ENCODE measurements around the gene BTBD9.

Gene BTBD9

DNA sequence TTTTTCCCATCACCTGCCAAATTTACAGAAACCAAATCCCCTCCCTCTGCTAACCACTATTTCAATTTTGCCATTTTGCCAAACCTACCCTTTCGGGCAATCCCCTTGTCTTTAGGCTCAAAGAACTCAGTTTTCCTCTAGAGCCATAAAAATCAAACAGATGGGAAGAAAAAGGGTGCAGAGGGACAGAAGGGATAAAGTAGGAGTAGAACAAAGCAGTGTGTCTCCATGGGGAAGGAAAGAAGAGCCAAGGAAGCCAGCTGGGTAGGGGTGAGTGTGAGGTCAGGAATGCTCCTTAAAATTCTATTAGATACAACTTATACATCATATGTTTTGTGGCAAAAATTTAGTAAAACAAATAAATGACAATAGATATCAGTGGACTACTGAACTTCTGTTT is 316.5 kb downstream of the BTBD9 start:
- DNase-seq = no peak

DNA sequence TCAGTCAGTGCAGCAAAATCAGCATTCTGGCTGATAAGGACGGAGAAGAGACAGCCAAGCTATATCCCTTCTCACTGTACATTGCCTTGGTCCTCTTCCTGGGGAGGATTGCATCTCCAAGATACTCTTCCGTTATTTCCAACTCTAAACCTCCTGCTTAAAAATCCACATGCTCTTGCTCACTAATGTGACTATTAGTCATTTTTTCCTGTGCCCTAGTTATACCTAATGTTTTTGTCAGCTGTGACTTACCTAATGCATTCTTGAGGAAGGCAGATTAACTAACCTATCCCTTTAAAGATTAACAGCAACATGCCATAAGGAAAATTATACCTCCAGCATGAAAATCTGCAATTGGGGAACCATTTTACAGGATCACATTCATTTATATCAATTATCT is 317.6 kb downstream of the BTBD9 start:
- no peak for DNase-seq

DNA sequence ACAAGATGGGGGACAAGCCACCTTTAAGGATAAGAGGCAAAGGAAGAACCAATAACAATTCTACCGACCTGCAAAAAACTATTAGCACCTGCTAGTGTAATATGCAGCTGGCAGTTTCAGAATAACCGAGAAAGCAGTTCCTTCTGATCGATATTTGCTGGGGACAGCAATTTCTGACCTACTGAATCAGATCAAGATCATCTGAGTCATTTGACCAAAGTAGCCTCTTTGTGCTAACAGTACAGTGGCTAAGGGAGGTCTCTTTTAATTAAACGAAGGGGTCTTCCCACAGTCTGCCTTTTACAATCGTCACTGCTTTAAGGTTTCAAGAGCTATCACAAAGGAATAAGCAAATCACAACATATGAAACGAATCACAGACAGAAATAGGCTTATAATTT is 318.9 kb downstream of the BTBD9 start:
- no peak for DNase-seq

DNA sequence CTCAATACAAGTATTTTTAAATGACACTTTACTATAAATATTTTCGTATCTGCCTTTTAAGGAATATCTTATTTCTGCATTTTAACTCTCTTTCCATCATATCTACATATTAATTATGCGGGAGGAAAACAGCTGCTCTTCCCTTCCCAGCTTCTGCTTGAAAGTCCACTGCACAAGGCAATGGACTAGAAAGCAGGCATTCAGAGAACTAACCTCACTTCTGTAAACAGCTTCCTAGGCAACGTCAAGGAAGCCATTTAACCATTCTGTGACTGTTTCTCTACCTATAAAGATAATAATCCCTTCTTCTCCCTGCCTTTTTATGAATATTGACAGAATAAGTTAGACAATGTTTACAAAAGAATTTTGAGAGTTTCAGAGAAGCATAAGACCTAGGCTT is 319.4 kb downstream of the BTBD9 start:
- no peak for DNase-seq

DNA sequence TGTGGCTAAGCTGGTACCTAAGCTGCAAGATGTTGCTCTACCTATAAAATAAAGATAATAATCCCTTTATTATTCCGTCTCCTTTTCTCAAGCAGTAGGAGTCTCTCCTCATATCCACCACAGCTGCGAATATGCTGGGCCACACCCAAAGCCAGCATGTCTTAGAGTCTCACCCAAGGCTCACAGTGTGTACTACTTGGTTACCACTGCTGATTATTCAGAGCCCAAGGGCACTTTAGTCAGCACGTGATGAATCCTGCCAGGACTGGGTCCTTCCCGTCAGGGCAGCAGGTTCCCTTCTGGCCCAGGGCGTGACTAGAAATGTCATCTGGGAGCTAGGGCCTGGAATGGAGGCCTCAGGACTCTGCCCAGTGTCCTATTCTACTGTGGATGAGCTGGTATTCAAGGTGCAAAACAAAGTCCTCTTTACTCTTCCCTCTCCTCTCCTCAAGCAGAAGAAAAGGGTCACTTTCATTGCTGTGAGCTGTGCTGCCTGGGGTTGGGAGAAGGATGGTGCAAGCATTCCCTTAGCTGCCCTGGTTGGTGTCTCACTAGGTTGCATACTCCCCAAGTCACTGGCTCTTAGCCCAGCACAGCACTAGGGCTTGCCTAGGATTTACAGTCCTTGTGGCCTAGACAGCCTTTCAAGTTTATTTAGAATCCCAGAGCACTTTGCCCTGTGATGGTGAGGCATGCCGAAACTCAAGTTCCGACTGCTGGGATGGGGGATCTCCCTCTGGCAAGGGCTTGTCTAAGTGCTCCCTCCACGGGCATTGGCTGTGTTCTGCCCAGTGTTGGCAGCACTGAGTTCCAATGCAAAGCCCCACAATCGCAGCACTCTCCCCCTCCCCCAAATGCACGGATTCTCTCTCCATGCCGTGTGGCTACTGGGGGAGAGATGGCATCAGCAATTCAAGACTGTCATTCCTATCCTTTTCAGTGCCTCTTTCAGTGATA is 320.2 kb downstream of the BTBD9 start:
- no peak for DNase-seq

DNA sequence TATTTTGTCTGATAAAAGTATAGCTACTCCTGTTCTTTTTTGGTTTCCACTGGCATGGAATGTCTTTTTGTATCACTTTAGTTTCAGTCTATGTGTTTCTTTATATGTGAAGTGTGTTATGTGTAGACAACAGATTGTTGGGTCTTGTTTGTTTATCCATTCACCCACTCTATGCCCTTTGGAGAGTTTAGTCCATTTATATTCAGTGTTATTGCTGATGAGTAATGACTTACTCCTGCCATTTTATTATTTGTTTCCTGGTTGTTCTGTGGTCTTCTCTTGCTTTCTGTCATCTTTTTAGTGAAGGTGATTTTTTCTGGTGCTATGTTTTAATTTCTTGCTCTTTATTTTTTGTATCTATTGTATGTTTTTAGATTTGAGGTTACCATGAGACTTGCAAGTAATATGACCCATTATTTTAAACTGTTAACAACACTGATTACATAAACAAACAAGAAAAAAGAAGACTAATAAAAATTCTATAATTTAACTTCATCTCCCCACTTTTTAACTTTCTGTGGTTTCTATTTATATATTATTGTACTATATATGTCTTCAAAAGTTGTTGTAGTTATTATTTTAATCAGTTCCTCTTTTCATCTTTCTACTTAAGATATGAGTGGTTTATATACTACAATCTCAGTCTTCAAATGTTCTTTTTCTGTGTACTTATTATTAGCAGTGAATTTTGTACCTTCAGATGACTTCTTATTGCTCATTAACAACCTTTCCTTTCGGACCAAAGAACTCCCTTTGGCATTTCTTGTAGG is 323.4 kb downstream of the BTBD9 start:
- no peak for DNase-seq

DNA sequence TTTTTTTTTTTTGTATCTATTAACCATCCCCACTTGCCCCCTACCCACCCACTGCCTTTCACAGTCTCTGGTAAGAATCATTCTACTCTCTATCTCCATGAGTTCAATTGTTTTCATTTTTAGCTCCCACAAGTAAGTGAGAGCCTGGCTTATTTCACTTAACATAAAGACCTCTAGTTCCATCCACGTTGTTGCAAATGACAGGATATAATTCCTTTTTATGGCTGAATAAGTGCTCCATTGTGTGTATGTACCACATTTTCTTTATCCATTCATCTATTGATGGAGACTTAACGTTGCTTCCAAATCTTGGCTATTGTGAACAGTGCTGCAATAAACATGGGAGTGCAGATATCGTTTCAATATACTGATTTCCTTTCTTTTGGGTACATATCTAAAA is 328.5 kb downstream of the BTBD9 start:
- DNase-seq = no peak

DNA sequence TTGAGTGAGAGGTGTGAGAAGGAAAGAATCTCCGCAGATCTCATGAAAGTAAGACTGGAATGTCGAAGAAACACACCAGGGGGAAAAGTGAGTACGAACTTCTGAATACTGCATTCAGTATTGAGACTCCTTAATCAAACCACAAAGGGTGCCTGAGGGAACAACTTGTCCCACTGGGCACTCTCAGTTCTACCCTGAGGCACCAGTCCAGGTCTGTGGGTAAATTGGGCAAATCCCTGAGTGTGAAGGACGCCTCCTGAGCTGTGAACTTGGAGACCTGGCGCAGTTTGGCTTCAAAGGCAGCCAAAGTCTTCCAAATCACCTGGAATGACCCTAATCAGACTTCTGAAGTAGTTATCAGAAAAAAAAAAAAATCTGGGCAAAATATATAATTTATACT is 329.7 kb downstream of the BTBD9 start:
- no peak for DNase-seq

DNA sequence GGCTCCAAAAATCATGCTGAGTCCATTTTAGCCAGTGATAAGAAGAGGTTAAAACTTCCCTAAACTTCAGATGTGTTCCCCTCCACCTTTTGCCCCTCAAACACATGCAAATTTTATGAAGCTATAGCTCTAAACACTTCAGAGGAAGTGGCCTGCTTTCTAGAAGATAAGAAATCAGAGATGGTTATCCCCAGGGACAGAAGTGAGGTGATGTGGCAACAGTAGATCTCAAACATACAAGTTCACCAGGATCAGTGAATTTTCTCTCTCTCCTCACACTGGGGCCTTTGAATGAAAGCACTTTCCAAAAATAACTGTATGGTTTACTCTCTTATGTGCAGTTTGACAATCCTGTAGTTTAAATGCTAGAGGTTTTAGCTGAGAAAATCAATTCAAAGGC is 332.0 kb downstream of the BTBD9 start:
- peak; percentile 13 for DNase-seq

DNA sequence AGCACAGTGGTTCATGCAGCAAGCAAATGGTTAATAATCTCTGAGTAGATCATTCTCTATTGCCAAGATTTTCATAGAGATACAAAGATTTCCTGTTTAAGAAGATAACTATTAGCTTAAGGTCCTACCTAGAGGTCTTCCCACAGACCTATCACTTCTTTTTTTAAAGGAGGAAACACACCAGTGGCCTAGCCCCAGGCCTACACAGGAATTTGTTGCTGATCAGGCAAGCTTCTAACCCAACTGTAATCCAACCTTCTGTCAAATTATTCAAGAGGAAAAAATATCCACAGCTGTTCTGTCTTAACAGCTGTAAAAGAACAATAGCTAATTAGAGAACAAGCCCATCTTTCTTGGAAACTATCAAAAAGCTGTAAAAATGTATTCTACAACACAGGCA is 332.8 kb downstream of the BTBD9 start:
- DNase-seq = no peak

DNA sequence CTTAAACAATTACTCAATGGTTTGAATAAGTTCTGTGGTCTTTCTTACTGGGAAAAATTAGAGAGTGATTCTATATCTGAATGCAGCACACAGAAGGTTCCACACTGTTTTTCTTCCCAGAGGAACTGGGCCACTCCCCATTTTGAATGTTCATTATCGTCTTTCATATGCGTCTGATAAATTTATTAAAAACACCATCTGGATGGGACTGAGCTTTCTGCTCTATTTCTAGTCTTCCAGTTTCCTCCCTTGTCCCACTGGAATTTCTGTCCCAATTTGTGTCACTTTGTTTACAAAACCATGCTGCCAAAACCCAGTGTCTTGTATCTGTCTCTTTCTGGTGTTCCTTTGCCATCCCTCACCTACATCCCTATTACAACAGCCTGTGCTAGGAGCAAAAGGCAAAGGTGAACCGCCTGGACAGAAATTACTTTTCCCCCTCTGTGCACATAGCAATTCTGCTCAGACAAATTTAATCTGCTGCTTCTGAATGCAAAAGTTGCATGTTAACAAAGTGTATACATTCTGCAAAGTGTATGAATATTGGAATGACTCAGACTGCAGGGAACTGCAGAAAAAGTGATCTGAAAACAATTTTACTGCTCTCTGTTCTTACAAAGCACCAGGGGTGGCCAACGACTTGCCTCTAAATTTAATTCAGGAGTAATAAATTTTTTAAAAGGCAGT is 333.6 kb downstream of the BTBD9 start:
- peak; percentile 9 for DNase-seq

DNA sequence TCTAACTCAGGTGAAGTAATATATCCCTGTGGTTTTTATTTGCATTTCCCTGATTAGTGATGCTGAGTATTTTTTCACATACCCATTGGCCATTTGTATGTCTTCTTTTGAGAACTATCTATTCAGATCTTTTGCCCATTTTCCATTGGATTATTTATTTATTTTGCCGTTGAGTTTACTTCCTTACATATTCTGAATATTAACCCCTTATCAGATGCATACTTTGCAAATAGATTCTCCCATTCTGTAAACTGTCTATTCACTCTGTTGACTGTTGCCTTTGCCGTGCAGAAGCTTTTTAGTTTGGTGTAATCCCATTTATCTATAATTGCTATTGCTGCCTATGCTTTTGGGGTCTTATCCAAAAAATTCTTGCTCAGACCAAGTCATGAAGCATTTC is 336.9 kb downstream of the BTBD9 start:
- DNase-seq = no peak

DNA sequence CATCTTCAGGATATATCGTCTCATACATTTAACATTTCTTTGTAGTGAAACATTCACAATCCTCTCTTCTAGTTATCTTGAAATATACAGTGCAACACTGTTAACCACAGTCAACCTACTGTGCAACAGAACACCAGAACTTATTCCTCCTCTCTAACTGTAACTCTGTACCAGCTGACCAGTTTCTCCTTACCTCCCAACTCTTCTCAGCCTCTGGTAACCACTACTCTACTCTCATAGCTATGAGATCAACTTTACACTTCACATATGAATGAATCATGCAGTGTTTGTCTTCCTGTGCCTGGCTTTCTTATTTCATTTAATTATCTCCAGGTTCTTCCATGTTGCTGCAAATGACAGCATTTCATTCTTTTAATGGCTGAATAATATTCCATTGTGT is 337.6 kb downstream of the BTBD9 start:
- DNase-seq = peak; percentile 26

DNA sequence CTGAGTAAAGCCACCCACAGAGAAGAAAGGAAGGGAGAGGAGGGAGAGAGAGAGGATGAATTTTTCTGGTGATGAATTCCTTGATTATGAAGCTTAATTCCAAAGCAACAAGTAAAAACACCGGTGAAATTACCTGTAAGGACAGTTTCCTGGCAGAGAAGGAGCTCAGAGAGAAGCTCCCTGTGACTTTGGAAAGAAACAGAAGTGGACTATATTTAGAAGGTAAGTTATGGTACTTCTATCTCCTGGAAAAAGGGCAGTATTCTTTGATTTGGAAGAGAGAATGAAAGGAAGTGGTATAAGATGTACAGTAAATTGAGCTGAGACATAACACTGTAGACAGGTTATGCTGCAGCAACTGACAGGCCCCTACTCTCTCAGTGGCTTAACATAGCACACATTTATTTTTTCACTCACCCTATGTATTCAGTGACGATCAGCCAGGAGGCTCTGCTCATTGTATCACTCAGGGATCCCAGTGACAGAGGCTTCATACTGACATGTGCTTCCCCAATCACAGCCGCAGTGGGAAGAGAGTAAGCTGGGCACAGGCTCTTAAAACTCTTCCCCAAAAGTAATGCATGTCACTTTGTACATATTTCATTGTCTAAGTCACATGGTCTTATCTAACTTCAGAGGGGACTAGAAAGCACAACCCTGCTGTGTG is 349.5 kb downstream of the BTBD9 start:
- no peak for DNase-seq

DNA sequence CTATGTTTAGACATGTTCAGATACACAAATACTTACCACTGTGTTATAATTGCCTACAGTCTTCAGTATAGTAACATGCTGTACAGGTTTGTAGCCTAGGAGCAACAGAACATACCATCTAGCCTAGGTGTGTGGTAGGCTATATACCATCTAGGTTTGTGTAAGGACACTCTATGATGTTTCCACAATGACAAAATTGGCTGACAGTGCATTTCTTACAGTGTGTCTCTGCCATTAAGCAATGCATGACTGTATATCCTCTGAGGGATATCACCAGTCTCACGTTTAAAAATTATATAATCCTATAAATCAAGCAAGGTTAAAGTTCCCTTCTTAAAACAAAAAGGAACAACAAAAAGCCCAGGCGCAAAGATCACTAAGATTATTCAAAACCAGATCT is 352.2 kb downstream of the BTBD9 start:
- DNase-seq = no peak

DNA sequence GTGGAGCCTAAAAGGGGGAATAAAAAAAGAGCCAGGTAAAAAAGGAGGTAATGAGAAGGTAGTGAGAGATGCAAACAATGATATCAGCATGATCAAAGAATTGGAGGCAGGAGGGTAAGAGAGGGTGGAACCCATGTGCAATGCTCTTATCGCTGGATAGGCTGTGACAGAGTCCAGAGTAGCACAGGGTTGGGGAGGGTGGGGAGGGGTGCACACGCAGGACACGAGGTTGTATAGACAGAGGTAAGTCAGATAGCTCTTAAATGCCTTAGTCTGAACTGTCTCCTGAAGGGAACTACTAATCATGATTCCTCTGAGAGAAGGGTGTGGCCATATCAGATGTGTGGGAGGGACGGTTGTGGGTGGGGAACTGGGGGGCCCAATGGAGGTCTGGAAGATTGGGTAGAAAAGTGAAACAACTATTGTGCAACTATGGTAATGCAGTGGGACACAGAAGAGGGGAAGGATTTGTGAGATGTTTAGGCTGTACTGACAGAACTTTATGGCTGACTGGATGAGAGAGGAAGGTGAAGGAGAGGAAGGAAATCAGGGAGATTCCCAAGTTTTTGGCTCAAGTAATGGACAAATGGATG is 354.8 kb downstream of the BTBD9 start:
- DNase-seq = no peak

DNA sequence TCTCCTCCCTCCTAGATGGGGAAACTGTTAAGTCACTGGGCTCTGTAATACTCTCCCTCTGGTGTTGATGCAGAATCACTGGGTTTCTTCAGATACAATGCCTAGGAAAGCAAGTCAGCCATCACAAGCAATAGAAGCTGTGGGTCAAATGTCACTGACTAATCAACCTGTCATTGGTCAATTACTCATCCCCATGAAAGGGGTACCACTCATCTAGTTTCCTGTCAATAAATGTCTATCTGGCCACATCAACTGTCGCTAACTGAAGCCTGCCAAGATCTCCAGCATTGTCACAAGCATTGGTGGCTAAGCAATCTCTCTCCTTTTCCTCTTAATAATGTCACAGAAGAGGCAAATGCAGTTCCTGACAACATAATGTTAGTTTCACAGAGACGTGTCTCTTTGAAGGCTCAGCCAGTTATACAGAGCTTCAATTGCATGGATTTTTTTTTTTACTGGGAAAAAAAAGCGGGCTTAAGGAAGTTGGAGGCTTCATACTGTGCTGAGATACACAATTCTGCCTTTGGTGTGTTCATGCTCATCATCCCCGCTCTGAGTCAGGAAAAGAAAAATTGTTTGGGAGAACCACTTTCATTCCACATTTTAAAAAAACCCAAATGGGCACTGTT is 355.9 kb downstream of the BTBD9 start:
- peak; percentile 25 for DNase-seq

DNA sequence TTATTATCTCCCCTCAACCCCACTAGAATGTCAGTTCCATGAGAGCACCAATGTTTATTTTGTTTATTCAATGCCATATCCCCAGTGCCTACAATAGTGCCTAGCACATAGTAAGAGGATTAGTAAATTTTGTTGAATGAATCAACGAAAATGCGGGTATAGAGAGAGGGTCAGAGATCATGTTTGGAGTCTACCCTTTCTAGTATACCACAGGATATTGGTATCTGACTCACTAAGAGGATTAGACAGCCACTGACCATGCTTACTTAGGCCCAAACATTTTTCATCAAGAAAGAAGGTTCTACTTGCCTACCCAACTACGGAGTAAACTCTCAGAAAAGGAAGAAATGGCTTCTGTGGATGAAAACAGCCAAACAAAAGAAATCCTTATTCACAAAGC is 356.8 kb downstream of the BTBD9 start:
- no peak for DNase-seq

DNA sequence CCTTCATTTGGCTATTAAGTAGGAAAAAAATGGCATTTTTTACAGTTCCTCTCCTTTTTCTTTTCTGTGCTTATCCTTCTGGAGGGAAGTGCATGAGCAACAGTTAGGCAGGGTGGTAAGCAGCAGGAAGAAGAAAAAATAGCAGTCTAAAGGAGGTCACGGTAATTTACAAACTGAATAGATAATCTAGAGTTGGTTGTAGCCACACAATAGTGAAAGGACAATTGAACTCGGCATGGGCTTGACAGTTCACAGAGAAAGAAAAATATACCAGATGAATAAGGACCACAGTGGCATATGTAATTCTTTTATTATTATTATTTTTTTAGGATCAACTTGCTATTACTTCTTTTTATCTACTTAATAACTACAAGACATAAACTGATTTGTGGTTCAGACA is 358.6 kb downstream of the BTBD9 start:
- DNase-seq = no peak

DNA sequence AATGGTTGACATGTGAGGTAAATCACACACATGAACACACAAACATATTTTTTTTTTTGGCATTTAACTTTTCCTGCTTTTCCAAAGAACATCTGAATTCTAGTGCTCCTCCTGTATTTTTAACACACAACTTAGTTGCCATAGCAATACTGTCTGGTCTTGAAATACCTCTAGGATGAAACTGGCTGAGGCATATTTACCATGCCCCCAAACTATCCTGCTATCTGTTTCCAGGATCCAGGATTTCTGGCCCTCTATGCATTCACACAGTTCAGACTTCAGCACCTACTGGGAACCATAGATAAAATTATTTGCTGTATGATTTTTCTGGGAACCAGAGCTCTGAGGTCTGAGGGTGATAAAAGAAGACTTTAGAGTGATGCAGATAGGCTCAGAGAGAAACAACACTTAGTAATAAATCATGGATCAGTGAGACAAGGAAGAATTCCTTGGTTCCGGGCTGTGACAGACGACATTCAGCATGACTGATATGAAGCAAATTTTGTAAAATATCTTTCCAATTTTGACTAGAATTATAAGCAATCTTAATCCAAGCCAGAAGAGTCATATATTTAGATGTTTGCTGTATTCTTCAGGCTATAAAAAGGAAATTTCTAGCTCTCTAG is 359.7 kb downstream of the BTBD9 start:
- peak; percentile 28 for DNase-seq

DNA sequence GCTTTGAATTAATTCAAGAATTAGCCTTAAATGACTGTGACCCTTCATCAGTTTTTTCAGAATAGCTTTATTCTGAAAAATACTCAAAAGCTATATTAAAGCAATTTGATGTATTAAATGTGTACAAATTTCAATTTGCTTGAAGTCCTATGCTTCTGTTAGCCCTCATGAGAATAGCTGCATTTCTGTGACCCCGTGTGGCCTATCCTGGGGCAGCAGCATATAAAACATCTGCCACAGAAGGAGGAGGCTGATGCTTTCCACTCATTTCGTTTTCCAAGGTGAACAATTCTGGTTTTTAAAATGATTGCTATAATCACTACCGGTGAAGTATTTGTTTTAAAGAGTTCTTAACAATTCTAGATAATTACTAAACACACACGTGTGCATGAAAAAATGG is 360.3 kb downstream of the BTBD9 start:
- no peak for DNase-seq

DNA sequence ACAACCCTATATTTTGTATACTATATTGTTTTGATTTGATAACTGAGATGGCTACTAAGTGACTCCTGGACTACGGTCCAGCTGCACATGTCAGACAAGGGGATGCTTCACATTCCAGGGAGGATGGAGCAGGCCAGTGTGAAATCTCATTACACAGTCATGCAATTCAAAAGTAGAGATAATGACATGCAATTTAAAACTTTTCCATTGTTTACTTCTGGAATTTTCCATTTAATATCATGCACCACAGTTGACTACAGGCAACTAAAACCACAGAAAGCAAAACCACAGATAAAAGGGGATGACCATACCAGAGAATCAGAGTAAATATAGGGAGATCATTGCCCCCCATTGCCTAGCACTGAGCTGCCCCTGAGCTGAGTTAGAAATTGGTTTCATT is 366.4 kb downstream of the BTBD9 start:
- DNase-seq = peak; percentile 59

All from fibroblast of upper back skin (primary cell).